HCT116 (cell line): ENCODE results near the gene ALDH1A1.

Source experiments
- CEBPB ChIP-seq: IDR thresholded peaks from 2 replicates; pipeline ENCODE4 v1.6.1; 2012; ENCODE audit warnings: low read depth
- EGR1 ChIP-seq: IDR thresholded peaks from 2 replicates; pipeline ENCODE4 v1.6.1; 2012; ENCODE audit warnings: low read depth
- EZH2 ChIP-seq: fragments of 200-600 bp; sonication (generic); IDR thresholded peaks from 2 replicates; pipeline ENCODE4 v1.6.1; 2017; ENCODE audit warnings: antibody characterized with exemption, mixed run types
- EZH2phosphoT487 ChIP-seq: fragments of 200-600 bp; IDR thresholded peaks from 2 replicates; pipeline ENCODE4 v1.6.1; 2018; ENCODE audit warnings: antibody characterized with exemption, borderline replicate concordance
- POLR2A ChIP-seq: IDR thresholded peaks from 2 replicates; pipeline ENCODE4 v1.7.0; 2011; ENCODE audit warnings: borderline replicate concordance; ENCODE audit not compliant: insufficient read depth, insufficient read length; ENCODE audit errors: extremely low read depth
- POLR2AphosphoS5 ChIP-seq: IDR thresholded peaks from 2 replicates; pipeline ENCODE4 v1.6.1; 2011; ENCODE audit warnings: mild to moderate bottlenecking, low read depth, low read length, moderate library complexity
- RAD21 ChIP-seq: IDR thresholded peaks from 2 replicates; pipeline ENCODE4 v1.6.1; 2012; ENCODE audit warnings: low read depth, mild to moderate bottlenecking
- SIN3A ChIP-seq: IDR thresholded peaks from 2 replicates; pipeline ENCODE4 v1.6.1; 2012; ENCODE audit warnings: low read depth
- SP1 ChIP-seq: IDR thresholded peaks from 2 replicates; pipeline ENCODE4 v1.6.1; 2012; ENCODE audit warnings: low read depth
- SRF ChIP-seq: IDR thresholded peaks from 2 replicates; pipeline ENCODE4 v1.6.1; 2012; ENCODE audit warnings: low read depth
- TCF7L2 ChIP-seq: IDR thresholded peaks from 2 replicates; pipeline ENCODE4 v1.7.0; 2011; ENCODE audit warnings: borderline replicate concordance, inconsistent platforms; ENCODE audit not compliant: insufficient read depth, insufficient read length; ENCODE audit errors: extremely low read depth
- TF ChIP-seq, protein P1 (sequence below), 3 experiments: fragments of 200-600 bp in 1 of 3; sonication (generic) in 1 of 3; IDR thresholded peaks in 2 of 3; conservative IDR thresholded peaks in 1 of 3; 2 replicates each; pipeline ENCODE4 v1.5.1; 2012 to 2017; ENCODE audit warnings: low read depth in 2 of 3, low read length in 2 of 3, antibody characterized with exemption in 1 of 3, borderline replicate concordance in 1 of 3, control low read depth in 1 of 3, mild to moderate bottlenecking in 1 of 3, mixed read lengths in 1 of 3, mixed run types in 1 of 3, moderate library complexity in 1 of 3; ENCODE audit not compliant: insufficient read depth in 1 of 3
- TF ChIP-seq, protein P2 (sequence below): IDR thresholded peaks from 2 replicates; pipeline ENCODE4 v1.6.1; 2011; ENCODE audit warnings: mild to moderate bottlenecking, low read length, moderate library complexity; ENCODE audit not compliant: insufficient replicate concordance; ENCODE audit errors: extremely low read depth
- TF ChIP-seq, protein P3 (sequence below): IDR thresholded peaks from 2 replicates; pipeline ENCODE4 v1.6.1; 2012; ENCODE audit warnings: low read depth

DNA sequence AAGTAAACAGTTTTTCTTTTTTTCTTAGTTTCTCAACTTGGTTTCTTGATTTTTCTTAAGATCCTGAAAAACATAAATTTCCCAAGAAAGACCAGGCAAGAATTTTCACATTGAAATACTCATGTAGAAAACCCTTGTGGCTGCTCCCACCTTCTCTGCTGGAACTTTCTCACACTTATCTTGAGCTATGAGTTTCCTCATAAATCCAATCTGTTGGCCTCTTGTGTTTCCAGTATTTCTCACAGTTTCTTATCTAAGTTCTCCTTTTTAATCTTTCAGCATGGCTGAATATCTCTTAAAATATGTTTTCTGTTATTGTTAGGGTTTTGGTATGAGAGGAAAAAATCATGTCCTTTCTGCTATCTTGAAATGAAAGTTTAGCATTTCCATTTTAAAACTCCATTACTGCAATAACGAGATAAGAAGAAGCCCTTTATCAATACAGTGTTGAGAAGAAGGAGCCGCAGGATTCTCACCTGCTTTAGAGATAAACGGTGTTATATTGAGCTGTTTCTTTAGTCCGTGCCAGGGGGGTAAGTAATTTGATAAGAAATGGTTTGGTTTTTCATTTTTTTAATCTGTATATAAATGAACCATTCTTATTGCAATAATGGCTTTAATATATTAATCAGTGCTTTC, 89.3 kb downstream of the ALDH1A1 start:
- TF ChIP-seq, protein P1, sequence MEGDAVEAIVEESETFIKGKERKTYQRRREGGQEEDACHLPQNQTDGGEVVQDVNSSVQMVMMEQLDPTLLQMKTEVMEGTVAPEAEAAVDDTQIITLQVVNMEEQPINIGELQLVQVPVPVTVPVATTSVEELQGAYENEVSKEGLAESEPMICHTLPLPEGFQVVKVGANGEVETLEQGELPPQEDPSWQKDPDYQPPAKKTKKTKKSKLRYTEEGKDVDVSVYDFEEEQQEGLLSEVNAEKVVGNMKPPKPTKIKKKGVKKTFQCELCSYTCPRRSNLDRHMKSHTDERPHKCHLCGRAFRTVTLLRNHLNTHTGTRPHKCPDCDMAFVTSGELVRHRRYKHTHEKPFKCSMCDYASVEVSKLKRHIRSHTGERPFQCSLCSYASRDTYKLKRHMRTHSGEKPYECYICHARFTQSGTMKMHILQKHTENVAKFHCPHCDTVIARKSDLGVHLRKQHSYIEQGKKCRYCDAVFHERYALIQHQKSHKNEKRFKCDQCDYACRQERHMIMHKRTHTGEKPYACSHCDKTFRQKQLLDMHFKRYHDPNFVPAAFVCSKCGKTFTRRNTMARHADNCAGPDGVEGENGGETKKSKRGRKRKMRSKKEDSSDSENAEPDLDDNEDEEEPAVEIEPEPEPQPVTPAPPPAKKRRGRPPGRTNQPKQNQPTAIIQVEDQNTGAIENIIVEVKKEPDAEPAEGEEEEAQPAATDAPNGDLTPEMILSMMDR (IDR thresholded peaks at IDR 0.05 in 2 of 3, conservative IDR thresholded peaks at IDR 0.05 in 1 of 3; ENCODE audit: borderline replicate concordance in 1 of 3, insufficient read depth in 1 of 3, low read depth in 2 of 3, low read length in 2 of 3): no peak
- TF ChIP-seq EZH2phosphoT487 (no peak), EZH2 (no peak), POLR2AphosphoS5 (no peak), EGR1 (no peak), SRF (no peak), SP1 (no peak), TCF7L2 (no peak), POLR2A (no peak), CEBPB (no peak), RAD21 (no peak), SIN3A (no peak)
- TF ChIP-seq, protein P2, sequence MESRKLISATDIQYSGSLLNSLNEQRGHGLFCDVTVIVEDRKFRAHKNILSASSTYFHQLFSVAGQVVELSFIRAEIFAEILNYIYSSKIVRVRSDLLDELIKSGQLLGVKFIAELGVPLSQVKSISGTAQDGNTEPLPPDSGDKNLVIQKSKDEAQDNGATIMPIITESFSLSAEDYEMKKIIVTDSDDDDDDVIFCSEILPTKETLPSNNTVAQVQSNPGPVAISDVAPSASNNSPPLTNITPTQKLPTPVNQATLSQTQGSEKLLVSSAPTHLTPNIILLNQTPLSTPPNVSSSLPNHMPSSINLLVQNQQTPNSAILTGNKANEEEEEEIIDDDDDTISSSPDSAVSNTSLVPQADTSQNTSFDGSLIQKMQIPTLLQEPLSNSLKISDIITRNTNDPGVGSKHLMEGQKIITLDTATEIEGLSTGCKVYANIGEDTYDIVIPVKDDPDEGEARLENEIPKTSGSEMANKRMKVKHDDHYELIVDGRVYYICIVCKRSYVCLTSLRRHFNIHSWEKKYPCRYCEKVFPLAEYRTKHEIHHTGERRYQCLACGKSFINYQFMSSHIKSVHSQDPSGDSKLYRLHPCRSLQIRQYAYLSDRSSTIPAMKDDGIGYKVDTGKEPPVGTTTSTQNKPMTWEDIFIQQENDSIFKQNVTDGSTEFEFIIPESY: no peak
- TF ChIP-seq, protein P3, sequence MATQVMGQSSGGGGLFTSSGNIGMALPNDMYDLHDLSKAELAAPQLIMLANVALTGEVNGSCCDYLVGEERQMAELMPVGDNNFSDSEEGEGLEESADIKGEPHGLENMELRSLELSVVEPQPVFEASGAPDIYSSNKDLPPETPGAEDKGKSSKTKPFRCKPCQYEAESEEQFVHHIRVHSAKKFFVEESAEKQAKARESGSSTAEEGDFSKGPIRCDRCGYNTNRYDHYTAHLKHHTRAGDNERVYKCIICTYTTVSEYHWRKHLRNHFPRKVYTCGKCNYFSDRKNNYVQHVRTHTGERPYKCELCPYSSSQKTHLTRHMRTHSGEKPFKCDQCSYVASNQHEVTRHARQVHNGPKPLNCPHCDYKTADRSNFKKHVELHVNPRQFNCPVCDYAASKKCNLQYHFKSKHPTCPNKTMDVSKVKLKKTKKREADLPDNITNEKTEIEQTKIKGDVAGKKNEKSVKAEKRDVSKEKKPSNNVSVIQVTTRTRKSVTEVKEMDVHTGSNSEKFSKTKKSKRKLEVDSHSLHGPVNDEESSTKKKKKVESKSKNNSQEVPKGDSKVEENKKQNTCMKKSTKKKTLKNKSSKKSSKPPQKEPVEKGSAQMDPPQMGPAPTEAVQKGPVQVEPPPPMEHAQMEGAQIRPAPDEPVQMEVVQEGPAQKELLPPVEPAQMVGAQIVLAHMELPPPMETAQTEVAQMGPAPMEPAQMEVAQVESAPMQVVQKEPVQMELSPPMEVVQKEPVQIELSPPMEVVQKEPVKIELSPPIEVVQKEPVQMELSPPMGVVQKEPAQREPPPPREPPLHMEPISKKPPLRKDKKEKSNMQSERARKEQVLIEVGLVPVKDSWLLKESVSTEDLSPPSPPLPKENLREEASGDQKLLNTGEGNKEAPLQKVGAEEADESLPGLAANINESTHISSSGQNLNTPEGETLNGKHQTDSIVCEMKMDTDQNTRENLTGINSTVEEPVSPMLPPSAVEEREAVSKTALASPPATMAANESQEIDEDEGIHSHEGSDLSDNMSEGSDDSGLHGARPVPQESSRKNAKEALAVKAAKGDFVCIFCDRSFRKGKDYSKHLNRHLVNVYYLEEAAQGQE: no peak
